Trophoblast cell (in vitro differentiated cells and primary cell): ENCODE data around the gene LHPP.

Experiments used
- DNase-seq, 2 donors: peaks; one replicate each; pipeline ENCODE4 v3.0.0-alpha.2; 2016
- H2AFZ ChIP-seq: 2 replicates; pipeline ENCODE4 v1.6.1; 2013; ENCODE audit warnings: low read length, moderate library complexity, mild to moderate bottlenecking; ENCODE audit not compliant: insufficient read depth, poor library complexity
- H2AK5ac ChIP-seq: 2 replicates; pipeline ENCODE4 v1.6.1; 2013; ENCODE audit warnings: mild to moderate bottlenecking, low read length
- H2BK120ac ChIP-seq: 2 replicates; pipeline ENCODE4 v1.6.1; 2013; ENCODE audit warnings: low read length, mild to moderate bottlenecking, moderate library complexity; ENCODE audit not compliant: insufficient read depth, poor library complexity
- H2BK12ac ChIP-seq: 2 replicates; pipeline ENCODE4 v1.6.1; 2013; ENCODE audit warnings: mild to moderate bottlenecking, low read length, moderate library complexity
- H2BK5ac ChIP-seq: 2 replicates; pipeline ENCODE4 v1.6.1; 2013; ENCODE audit warnings: low read length, low read depth, moderate library complexity, mild to moderate bottlenecking; ENCODE audit not compliant: poor library complexity
- H3K14ac ChIP-seq: 2 replicates; pipeline ENCODE4 v1.6.1; 2013; ENCODE audit warnings: mild to moderate bottlenecking, low read length
- H3K18ac ChIP-seq: 2 replicates; pipeline ENCODE4 v1.6.1; 2013; ENCODE audit warnings: mild to moderate bottlenecking, low read length
- H3K23ac ChIP-seq: 2 replicates; pipeline ENCODE4 v1.6.1; 2013; ENCODE audit warnings: low read length
- H3K27ac ChIP-seq: 2 replicates; pipeline ENCODE4 v1.5.1; 2013; ENCODE audit warnings: low read depth, mild to moderate bottlenecking, inconsistent platforms, low read length, moderate library complexity
- H3K27me3 ChIP-seq: 2 replicates; pipeline ENCODE4 v1.6.1; 2013; ENCODE audit warnings: inconsistent platforms, mild to moderate bottlenecking, low read length, moderate library complexity; ENCODE audit not compliant: insufficient read depth
- H3K36me3 ChIP-seq, 2 experiments: 1 replicate in 1 of 2; 2 replicates in 1 of 2; pipeline ENCODE4 v1.6.1; 2013; ENCODE audit warnings: low read length in 2 of 2, mild to moderate bottlenecking in 2 of 2, moderate library complexity in 1 of 2; ENCODE audit not compliant: insufficient read depth in 2 of 2, control insufficient read depth in 1 of 2
- H3K4ac ChIP-seq: 2 replicates; pipeline ENCODE4 v1.6.1; 2013; ENCODE audit warnings: low read depth, mild to moderate bottlenecking, low read length, moderate library complexity
- H3K4me1 ChIP-seq, 2 experiments: 1 replicate in 1 of 2; 2 replicates in 1 of 2; pipeline ENCODE4 v1.6.1; 2013; ENCODE audit warnings: low read length in 2 of 2, mild to moderate bottlenecking in 2 of 2, moderate library complexity in 1 of 2; ENCODE audit not compliant: insufficient read depth in 2 of 2, control insufficient read depth in 1 of 2
- H3K4me2 ChIP-seq: 2 replicates; pipeline ENCODE4 v1.6.1; 2013; ENCODE audit warnings: inconsistent platforms, mild to moderate bottlenecking, low read length, moderate library complexity
- H3K4me3 ChIP-seq: 2 replicates; pipeline ENCODE4 v1.5.1; 2013; ENCODE audit warnings: mild to moderate bottlenecking, low read depth, low read length, inconsistent platforms
- H3K79me1 ChIP-seq: one replicate; pipeline ENCODE4 v1.6.1; 2013; ENCODE audit warnings: low read length
- H3K79me2 ChIP-seq: 2 replicates; pipeline ENCODE4 v1.6.1; 2013; ENCODE audit warnings: low read length, mild to moderate bottlenecking; ENCODE audit not compliant: control insufficient read depth, insufficient read depth, poor library complexity
- H3K9ac ChIP-seq: 2 replicates; pipeline ENCODE4 v1.6.1; 2013; ENCODE audit warnings: mild to moderate bottlenecking, low read length
- H3K9me3 ChIP-seq: 2 replicates; pipeline ENCODE4 v1.6.1; 2013; ENCODE audit warnings: low read depth, mild to moderate bottlenecking, control low read depth, inconsistent platforms, low read length; ENCODE audit not compliant: insufficient read depth
- H4K12ac ChIP-seq: 2 replicates; pipeline ENCODE4 v1.6.1; 2013; ENCODE audit warnings: low read depth, mild to moderate bottlenecking, low read length, moderate library complexity
- H4K8ac ChIP-seq: 2 replicates; pipeline ENCODE4 v1.6.1; 2013; ENCODE audit warnings: low read depth, mild to moderate bottlenecking, low read length, moderate library complexity
- H4K91ac ChIP-seq: one replicate; pipeline ENCODE4 v1.6.1; 2013; ENCODE audit warnings: low read depth, mild to moderate bottlenecking, low read length, moderate library complexity
- WGBS: extraction: QIAGEN DNeasy Blood & Tissue Kit; methylation state at CpG from one replicate; pipeline ENCODE4 v1.1.7; 2013; ENCODE audit warnings: missing lambda C conversion rate; ENCODE audit not compliant: insufficient read length, insufficient coverage; ENCODE audit errors: extremely low coverage; 5-methylcytosine and 5-hydroxymethylcytosine counted together

Gene LHPP

DNA sequence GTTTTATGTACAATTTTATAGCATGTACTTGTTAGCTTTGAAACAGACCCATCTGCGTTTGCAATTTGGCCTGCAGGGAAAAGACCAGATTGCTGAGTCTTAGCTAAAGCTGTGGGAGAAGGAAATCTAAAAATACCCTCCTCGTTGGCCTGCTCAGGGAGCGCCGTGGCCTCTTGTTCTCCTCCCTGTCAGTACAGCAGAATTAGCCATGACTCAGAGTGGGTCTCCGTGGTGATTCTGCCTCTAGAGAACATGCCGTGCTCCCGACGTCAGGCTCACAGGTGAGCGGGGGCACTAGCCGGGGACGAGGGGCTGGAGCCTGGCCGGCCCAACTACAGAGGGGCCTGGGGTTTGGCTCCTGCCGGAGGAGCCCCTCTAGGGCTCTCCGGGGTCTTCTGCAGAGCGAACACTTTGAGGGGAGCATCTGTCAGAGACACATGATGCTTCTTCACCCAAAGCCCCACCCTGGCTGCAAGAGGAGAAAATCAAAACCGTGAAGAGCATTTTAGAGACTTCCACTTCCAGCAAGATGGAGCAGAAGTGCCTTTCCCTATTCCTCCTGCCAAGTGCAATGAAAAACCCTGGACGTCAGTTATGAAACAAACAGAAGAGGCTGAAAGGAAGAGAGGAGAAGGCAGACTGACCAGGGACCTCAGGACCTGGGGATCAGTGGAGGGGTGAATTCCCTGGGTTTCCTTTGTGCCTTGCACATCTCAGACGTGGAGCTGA is 98.9 kb downstream of the LHPP start:
- Histone ChIP-seq H3K9me3 (peaks cover 4% of the 10 kb centered on the region), H4K8ac (no peak overlapping the region), H3K36me3 (no peaks in the 10 kb centered on the region), H3K18ac (no peak overlapping the region), H3K14ac (no peak overlapping the region), H3K9ac (no peak overlapping the region), H2BK12ac (no peak overlapping the region), H2AK5ac (no peak overlapping the region), H3K4me2 (no peak overlapping the region), H2AFZ (no peak overlapping the region), H3K4me3 (no peak overlapping the region), H3K27me3 (no peaks in the 10 kb centered on the region), H3K79me1 (no peaks in the 10 kb centered on the region), H3K4me1 (peaks cover 0 to 2% of the 10 kb centered on the region in 2 experiments), H3K23ac (no peak overlapping the region), H3K4ac (no peak overlapping the region), H2BK5ac (no peak overlapping the region), H3K27ac (no peak overlapping the region), H4K91ac (no peak overlapping the region), H2BK120ac (no peak overlapping the region), H3K79me2 (no peaks in the 10 kb centered on the region), H4K12ac (no peak overlapping the region)
- DNase-seq: no peak
- WGBS: no CpG with 5 or more reads among the region's 18 CpGs

DNA sequence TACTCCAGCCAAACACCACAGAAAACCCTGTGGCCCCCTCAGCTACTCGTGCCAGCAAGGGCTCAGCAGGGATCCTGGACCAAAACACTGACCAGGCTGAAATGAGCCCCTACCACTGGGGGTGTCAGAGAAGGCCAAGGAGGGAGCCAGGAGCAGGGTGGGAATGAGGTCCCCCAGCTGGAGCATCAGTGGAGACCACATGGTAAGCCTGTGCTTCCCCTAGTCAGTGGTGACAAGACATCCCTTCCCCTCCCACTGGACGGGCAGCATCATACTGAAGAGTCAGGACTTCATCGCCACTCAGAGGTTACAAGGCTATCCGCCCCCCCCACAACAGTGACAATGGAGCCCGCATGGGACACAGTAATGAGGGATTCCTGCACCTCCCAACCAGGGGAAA is 99.6 kb downstream of the LHPP start:
- no peak overlapping the region for H3K18ac ChIP-seq
- no peak overlapping the region for H4K12ac ChIP-seq
- no peaks in the 10 kb centered on the region for H3K27me3 ChIP-seq
- H2BK12ac ChIP-seq: no peak overlapping the region
- no peak overlapping the region for H3K14ac ChIP-seq
- no peak overlapping the region for H4K91ac ChIP-seq
- H2AK5ac ChIP-seq: no peak overlapping the region
- DNase-seq: no peak
- H3K4ac ChIP-seq: no peak overlapping the region
- H3K4me3 ChIP-seq: no peak overlapping the region
- H4K8ac ChIP-seq: no peak overlapping the region
- peaks cover 0 to 6% of the 10 kb centered on the region in 2 experiments for H3K4me1 ChIP-seq
- H3K36me3 ChIP-seq: no peaks in the 10 kb centered on the region
- H3K79me1 ChIP-seq: no peaks in the 10 kb centered on the region
- H3K27ac ChIP-seq: no peak overlapping the region
- H2BK120ac ChIP-seq: no peak overlapping the region
- WGBS: no CpG with 5 or more reads among the region's 5 CpGs
- no peak overlapping the region for H2BK5ac ChIP-seq
- no peak overlapping the region for H3K9ac ChIP-seq
- no peak overlapping the region for H3K4me2 ChIP-seq
- no peaks in the 10 kb centered on the region for H3K79me2 ChIP-seq
- no peak overlapping the region for H3K23ac ChIP-seq
- peaks cover 4% of the 10 kb centered on the region for H3K9me3 ChIP-seq
- H2AFZ ChIP-seq: no peak overlapping the region

DNA sequence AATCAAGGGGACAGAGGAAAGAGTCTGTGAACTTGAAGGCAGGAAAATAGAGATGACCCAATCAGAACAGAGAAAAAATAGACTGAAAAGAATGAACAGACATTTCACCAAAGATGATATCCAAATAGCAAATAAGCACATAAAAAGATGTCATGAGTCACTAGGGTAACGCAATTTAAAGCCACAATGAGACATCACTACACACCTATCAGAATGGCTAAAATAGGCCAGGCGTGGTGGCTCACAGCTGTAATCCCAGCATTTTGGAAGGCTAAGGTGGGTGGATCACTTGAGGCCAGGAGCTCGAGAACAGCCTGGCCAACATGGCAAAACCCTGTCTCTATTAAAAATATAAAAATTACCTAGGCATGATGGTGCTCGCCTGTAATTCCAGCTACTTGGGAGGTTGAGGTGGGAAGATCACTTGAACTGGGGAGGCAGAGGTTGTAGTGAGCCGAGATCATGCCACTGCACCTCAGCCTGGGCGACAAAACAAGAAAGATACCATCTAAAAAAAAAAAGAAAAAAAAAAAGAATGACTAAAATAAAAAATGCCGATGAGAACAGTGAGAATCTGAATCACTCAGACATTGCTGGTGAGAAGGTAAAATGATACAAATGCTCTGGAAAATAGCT is 100.9 kb downstream of the LHPP start:
- Histone ChIP-seq H3K79me2 (no peaks in the 10 kb centered on the region), H3K4me1 (peaks cover 0 to 6% of the 10 kb centered on the region in 2 experiments), H2BK5ac (no peak overlapping the region), H3K36me3 (no peaks in the 10 kb centered on the region), H2BK12ac (no peak overlapping the region), H2AK5ac (no peak overlapping the region), H2BK120ac (no peak overlapping the region), H4K12ac (no peak overlapping the region), H3K4ac (no peak overlapping the region), H3K14ac (no peak overlapping the region), H3K27me3 (no peaks in the 10 kb centered on the region), H4K8ac (no peak overlapping the region), H4K91ac (no peak overlapping the region), H3K9ac (no peak overlapping the region), H3K4me2 (no peak overlapping the region), H3K27ac (no peak overlapping the region), H3K79me1 (no peaks in the 10 kb centered on the region), H3K9me3 (peaks cover 3% of the 10 kb centered on the region), H3K23ac (no peak overlapping the region), H3K18ac (no peak overlapping the region), H2AFZ (no peak overlapping the region), H3K4me3 (no peak overlapping the region)
- no CpG with 5 or more reads among the region's 7 CpGs for WGBS
- no peak for DNase-seq

DNA sequence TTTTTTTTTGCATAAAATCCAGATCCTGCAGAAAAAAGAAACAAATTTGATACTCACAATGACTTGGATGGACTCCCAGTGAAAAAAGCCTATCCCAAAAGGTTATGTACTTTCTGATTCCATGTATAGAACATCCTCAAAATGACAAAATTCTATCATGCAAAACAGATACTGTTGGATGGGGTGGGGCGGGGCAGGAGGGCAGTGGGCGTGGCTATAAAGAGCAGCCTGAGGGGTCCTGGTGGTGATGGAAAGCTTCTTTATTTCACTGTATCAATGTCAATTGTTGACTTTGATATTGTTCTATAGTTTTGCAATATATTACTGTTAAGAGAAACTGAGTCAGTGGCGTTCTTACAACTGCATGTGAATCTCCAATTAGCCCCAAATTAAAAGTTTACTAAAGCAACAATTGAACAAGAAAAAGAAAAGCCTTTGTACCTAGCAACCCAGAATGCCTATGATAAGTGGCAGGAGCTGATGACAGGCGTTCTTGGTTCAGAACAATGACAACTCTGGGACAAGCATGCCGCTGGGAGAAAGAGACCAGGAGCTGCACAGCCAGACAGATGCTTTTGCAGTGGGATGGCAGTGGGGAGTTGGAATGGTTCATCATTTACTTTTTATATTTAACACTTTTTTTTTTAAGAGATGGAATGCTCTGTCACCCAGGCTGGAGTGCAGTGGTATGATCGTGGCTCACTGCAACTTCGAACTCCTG is 101.9 kb downstream of the LHPP start:
- Histone ChIP-seq H3K4me2 (no peak overlapping the region), H3K14ac (no peak overlapping the region), H3K9me3 (peaks cover 3% of the 10 kb centered on the region), H3K4me3 (no peak overlapping the region), H2AFZ (no peak overlapping the region), H3K36me3 (no peaks in the 10 kb centered on the region), H4K91ac (no peak overlapping the region), H3K9ac (no peak overlapping the region), H4K8ac (no peak overlapping the region), H4K12ac (no peak overlapping the region), H2AK5ac (no peak overlapping the region), H3K79me2 (no peaks in the 10 kb centered on the region), H3K79me1 (no peaks in the 10 kb centered on the region), H2BK120ac (no peak overlapping the region), H3K27ac (no peak overlapping the region), H3K27me3 (no peaks in the 10 kb centered on the region), H3K4me1 (peaks cover 0 to 6% of the 10 kb centered on the region in 2 experiments), H3K4ac (no peak overlapping the region), H2BK5ac (no peak overlapping the region), H3K18ac (no peak overlapping the region), H3K23ac (no peak overlapping the region), H2BK12ac (no peak overlapping the region)
- DNase-seq: no peak
- no CpG with 5 or more reads among the region's 7 CpGs for whole genome bisulfite sequencing
